ENCODE data around the gene DTWD2. TPM values are rescaled to one million over a fixed set of nuclear protein-coding genes. Genes with fewer than 3 reads are reported as not detected.
A peak's percentile ranks its signal among the peaks of the same experiment; 100 is the strongest.

Gene DTWD2
- total and polyA plus RNA-seq, 12 donors: 1.7 to 15.7 (median 12.8) TPM

- H3K4me3 ChIP-seq: no peak overlapping the region
- H3K36me3 ChIP-seq: no peaks in the 10 kb centered on the region
- peaks cover 0 to 26% (median 13%) of the 10 kb centered on the region in 9 donors for H3K4me1 ChIP-seq
- intact Hi-C loops (cut with DNase I): loop anchor here in 9 of 10 donors (2.0 to 10.0 kb wide), 9 partner anchors 82 to 425 kb away; partner anchors contain the start of gene DMXL1 (in 3 of the 9)
- H3K27ac ChIP-seq: no peak overlapping the region
- DNase-seq (no peak), ATAC-seq (no peak)
- WGBS, 2 donors: 48 to 54% methylated on average over 6 of the region's 6 CpGs
- H3K27me3 ChIP-seq: no peaks in the 10 kb centered on the region
- H3K9me3 ChIP-seq: peaks cover 0 to 5% (median 0%) of the 10 kb centered on the region in 11 donors
- TF ChIP-seq CTCF (IDR thresholded peaks at IDR 0.05): no peak
Measured at GRCh38 chr5:118989816-118990215, 1.5 kb upstream of the DTWD2 start.

GRCh38 chr5:118988866-118989180 lies 476 bp upstream of the DTWD2 start:
- Histone ChIP-seq H3K9me3 (peaks cover 0 to 5% (median 0%) of the 10 kb centered on the region in 11 donors), H3K36me3 (no peaks in the 10 kb centered on the region), H3K27me3 (no peaks in the 10 kb centered on the region), H3K27ac (peak overlapping the region in 8 of 10 donors; percentile 92 to 98 (median 94)), H3K4me3 (peak overlapping the region; percentile 60 to 92 (median 80)), H3K4me1 (peaks cover 0 to 29% (median 13%) of the 10 kb centered on the region in 9 donors)
- no peak for TF ChIP-seq CTCF (IDR thresholded peaks at IDR 0.05)
- WGBS, 2 donors: 32 to 40% methylated on average over 9 of the region's 9 CpGs
- peak in 1 of 8 donors; percentile 1 for ATAC-seq
- DNase-seq: no peak
- intact Hi-C loops (cut with DNase I): loop anchor here in 9 of 10 donors (1.0 to 10.0 kb wide), 11 partner anchors 81 to 426 kb away; partner anchors contain the start of gene DMXL1 (in 3 of the 9)

- Histone ChIP-seq H3K4me1 (peaks cover 0 to 29% (median 13%) of the 10 kb centered on the region in 9 donors), H3K9me3 (peaks cover 0 to 2% (median 0%) of the 10 kb centered on the region in 11 donors), H3K27ac (no peak overlapping the region), H3K36me3 (no peaks in the 10 kb centered on the region), H3K27me3 (no peaks in the 10 kb centered on the region), H3K4me3 (no peak overlapping the region)
- DNase-seq (no peak), ATAC-seq (no peak)
- intact Hi-C loops (cut with DNase I): loop anchor here in 9 of 10 donors (5.0 to 10.0 kb wide), 8 partner anchors 88 to 430 kb away; partner anchors contain the start of gene DMXL1 (in 3 of the 9)
- no peak for TF ChIP-seq CTCF (IDR thresholded peaks at IDR 0.05)
Measured at GRCh38 chr5:118984602-118985001, 3.7 kb downstream of the DTWD2 start.

DNA sequence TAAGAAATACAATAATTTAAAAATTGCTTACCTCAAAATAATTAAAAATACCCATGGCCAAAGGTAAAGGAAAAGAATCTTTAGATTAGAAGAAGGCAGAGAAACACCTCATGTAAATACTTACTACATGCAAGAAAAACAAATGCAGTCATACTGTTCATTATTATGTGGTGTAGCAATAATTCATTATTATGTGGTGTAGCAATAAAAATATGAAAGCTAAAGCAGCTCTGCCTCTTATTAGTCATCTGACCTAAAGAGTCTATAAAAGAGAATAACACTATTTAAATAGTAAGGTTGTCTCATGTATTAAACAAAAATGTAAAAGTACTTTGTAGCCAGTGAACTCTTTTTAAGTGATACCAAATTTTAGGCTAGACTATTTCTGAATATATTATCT lies 6.6 kb downstream of the DTWD2 start:
- Histone ChIP-seq H3K36me3 (no peaks in the 10 kb centered on the region), H3K4me1 (peaks cover 0 to 12% (median 4%) of the 10 kb centered on the region in 9 donors), H3K27me3 (no peaks in the 10 kb centered on the region), H3K9me3 (peaks cover 0 to 15% (median 0%) of the 10 kb centered on the region in 11 donors), H3K4me3 (no peak overlapping the region), H3K27ac (no peak overlapping the region)
- DNase-seq: no peak
- intact Hi-C loops (cut with DNase I): loop anchor here in 3 of 10 donors (10.0 kb wide), 4 partner anchors 93 to 433 kb away; partner anchors contain the start of gene DMXL1 (in 1 of the 3)
- no peak for TF ChIP-seq CTCF (IDR thresholded peaks at IDR 0.05)
- no peak for ATAC-seq
